Hematopoietic multipotent progenitor cell treated with erythropoietin and hydrocortisone succinate and interleukin-3 and kit ligand, for 8 days (in vitro differentiated cells): Measurements from ENCODE around the gene OCA2.

Experiments used
- DNase-seq: peaks from one replicate; pipeline ENCODE4 v3.0.0-alpha.2; 2015

The OCA2 gene

DNA sequence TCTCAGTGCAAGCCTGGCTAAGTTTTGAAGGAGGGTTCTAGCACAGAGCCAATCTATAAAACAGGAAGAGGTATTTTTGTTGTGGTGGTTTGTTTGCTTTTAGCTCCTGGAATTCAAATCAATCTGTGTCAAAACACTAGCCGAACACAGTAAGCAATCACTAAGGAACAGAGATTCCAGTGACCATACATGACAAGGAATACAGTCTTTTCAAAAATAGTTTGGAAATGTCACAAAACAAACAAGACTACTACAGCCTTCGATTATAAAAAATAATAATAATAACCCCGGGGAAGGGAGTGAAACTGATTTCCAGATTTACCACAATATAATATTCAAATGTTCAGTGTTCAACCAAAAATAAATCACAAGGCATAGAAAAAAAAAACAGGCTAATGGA is 166.5 kb downstream of the OCA2 start:
- no peak for DNase-seq

GRCh38 chr15:27928386-27928785 is 170.7 kb downstream of the OCA2 start:
- no peak for DNase-seq

DNA sequence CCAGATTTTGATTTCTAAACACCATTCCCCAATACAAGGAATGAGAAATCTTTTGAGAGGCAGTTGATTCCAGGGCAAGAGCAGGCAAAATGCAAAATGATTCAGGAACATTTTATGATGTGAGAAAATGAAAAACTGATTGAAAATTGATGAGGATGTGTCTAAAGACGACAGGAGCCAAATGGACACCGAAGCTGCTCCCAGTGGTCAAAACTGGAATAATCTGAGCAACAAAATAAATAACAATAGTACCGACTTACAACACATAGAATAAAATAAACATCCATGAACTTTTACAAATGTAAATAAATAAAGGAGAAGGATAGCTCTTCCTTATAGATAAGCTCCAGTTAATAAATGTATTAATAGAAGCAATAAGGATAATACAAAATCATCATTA is 186.8 kb downstream of the OCA2 start:
- DNase-seq, result no peak

GRCh38 chr15:27906802-27907201 is 192.3 kb downstream of the OCA2 start:
- no peak for DNase-seq

- no peak for DNase-seq
Measured at GRCh38 chr15:27903405-27903804, 195.7 kb downstream of the OCA2 start.

- no peak for DNase-seq
Measured at GRCh38 chr15:27902680-27903385, 196.3 kb downstream of the OCA2 start.

- no peak for DNase-seq
Measured at GRCh38 chr15:27899583-27900285, 199.4 kb downstream of the OCA2 start.

- no peak for DNase-seq
Measured at GRCh38 chr15:27897481-27897880, 201.6 kb downstream of the OCA2 start.

DNA sequence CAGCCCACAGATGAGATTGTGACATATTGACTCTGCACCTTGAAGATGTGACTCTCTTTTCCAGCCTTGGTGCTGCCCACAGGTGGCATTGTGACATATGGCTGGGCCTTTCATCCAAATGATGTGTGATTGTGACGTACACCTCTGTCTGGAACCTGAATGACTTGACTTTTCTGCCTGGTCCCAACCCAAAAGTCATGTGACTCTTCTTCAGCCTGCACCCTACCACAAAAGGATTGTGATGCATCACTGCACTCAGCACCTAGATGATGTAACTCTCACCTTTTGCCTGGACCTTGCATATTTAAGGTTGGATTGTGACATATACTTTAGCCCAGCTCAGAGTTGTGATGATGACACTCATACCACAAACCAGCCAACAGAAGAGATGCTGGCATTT is 204.5 kb downstream of the OCA2 start:
- no peak for DNase-seq

DNA sequence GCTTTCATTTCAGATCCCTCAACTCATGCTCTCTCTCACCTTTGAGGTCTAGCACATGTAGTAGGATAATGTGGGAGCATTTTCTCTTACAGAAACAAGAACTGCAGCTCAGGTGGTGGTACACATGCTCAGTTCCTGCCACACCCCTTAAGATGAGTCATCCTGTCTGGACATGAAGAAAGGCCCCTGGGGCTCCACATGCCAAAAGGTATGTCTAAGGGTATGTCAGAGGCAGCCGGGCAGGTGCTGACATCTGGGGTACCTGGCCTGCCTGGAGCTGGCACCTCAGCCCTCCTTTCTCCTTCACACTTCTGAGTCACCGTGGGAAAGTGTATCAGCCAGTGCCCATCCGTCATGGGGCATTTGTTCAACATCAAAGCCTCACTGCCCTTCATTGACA is 209.9 kb downstream of the OCA2 start:
- DNase-seq, result no peak

DNA sequence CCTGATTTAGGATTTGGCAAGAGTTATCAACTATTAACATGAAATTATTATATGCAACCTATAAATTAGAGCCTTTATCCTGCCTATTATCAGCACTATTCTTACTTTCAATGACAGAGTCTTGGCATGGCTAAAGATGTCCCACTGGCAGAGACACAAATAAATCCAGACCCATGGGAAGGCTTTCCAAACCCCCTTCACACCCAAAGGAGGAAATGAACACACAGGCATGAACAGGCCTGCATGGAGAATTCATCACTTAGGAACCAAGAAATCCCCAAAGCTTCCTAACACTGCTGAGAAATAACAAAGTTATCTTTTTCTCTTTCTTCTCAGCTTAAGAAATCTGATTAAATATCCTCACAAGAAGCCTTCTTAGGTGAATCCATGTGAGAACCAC is 213.9 kb downstream of the OCA2 start:
- DNase-seq, result no peak

GRCh38 chr15:27884726-27885125 is 214.4 kb downstream of the OCA2 start:
- DNase-seq, result no peak

GRCh38 chr15:27878841-27879240 is 220.3 kb downstream of the OCA2 start:
- no peak for DNase-seq

GRCh38 chr15:27873828-27874227 is 225.3 kb downstream of the OCA2 start:
- no peak for DNase-seq

DNA sequence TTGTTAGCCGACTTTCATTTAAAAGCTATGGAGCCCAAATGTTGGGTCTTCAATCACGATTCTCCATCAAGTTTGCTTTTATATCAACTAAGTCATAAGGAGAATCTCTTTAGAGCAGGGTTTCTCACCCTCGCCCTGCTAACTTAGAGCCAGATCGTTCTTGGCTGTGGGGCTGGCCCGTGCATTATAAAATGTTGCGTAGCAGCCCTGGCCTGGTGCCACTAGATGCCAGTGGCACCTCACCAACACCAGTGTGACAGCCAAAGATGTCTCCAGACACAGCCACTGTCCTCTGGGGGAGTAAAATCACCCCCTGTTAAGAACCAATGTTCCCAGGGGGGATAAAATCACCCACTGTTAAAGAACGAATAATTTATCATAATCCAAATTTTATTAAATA is 226.1 kb downstream of the OCA2 start:
- no peak for DNase-seq

- DNase-seq, result no peak
Measured at GRCh38 chr15:27872355-27872754, 226.8 kb downstream of the OCA2 start.

DNA sequence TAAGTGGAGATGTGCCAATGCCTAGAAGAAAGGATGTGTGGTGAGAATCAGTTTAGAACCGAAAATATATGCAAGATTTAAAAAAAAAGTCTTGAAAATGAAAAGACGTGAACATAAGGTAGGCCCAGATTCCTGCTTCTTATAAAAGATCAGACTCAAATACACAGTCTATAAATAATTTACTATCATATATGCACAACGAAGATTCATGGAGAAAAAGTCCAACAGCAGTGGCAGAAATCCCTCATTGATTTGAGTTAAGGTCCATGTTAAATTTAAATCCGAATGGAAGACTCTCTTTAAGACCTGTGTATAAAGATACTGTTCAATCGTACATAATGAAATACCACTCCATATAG is 227.2 kb downstream of the OCA2 start:
- DNase-seq, result no peak

GRCh38 chr15:27871078-27871901 is 227.8 kb downstream of the OCA2 start:
- no peak for DNase-seq

- DNase-seq, result no peak
Measured at GRCh38 chr15:27870320-27870719, 228.8 kb downstream of the OCA2 start.

DNA sequence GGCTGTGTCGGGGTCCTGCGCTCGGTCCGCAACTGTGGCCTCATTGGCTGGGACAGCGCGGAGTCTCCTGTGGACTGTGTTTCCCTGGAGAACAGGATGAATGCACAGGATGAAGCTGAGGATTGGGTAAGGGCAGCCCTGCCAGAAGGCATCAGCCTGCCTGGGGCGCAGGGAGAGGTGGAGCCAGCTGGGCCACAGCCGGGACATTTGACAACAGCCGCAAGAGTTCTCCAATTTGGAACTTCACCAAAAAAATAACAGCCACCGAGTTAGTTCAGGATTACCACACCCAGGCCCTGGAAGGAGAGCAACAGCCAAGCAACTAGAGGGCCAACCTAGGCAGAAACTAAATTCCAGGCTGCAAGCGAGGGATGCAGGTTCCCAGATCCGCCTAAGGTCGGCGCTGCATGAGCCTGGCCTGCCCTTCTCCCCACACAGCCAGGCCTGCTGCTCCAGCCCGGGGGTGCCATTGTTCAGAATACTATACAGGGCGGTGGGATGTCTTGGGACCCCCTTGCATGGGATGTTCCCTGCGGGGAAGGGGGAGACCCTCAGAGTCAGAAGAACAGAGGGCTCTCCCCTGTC is 229.3 kb downstream of the OCA2 start:
- no peak for DNase-seq

DNA sequence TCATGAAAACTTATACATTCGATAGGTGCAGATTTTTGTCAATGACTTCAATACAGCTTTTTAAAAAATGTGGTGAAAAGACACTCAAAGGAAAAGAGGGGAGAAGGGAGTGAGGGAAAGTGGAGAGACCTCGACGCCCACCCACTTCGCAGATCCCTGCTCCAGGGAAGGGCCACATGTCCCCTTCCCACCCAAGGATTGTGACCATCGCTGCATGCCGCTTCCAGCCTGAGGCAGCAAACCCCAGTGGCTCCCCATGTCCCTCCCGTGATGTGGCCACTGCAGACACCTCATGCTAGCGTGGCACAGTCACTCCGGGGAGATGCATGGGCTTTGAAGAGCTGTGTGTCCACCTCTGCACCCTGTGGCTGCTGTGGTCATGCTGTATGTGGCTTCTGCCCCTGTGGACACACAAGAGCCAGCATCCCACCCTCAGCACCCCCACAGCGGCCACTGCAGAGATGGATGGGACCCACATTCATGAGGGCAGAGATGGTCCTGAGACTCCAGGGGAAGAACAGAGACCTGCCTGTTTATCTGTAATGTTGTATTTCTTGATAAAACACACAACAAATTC is 230.2 kb downstream of the OCA2 start:
- DNase-seq, result no peak

DNA sequence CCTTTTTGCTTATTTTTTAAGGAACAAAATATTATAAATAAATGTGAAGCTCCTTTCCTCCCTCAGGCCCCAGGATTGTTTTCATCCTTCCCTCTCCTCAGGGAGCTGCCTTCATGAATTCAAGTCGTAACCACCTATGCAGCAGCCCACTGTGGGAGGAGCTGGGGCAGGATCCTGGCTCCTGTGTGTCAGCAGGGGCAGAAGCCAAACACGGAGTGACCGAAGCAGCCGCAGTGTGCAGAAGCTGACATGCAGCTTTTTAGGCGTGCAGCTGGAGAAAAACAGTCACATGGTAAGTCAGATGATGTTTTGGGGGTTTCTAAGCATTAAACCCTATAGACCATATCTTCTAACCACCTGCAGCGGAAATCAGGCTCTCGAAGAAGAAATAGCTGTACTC is 231.3 kb downstream of the OCA2 start:
- no peak for DNase-seq

DNA sequence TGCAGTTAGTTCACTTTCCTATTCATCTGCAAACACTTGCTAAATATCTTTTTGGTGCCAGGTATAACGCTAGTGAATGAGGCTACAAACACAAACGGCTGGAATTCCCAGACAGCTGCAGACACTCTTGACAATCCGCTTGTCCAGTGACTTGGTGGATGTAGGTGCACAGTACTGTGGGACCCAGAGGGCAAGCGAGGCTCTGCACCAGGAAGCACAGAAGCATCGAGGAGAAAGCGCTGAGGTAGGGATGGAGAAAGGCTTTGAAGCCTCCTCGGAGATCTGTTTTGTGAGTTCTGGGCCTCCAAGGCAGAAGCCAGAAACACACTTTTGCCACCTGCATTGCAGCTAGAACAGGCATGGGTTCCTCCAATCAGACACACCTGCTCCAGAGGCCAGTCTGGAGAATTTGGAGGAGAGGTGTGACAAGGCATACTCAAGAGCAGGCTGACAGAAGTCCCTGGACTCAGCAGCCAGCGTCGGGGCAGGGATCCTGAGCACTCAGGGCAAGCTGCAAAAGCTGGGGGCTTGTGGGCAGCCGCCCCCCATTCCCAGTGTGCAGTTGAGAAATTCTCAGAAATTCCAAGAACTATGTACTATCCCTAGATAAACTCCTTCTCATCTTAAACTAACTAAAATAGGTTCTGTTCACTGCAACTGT is 232.5 kb downstream of the OCA2 start:
- no peak for DNase-seq
